Neutrophil (primary cell): ENCODE results near the gene LRP2BP.
A peak's percentile ranks its signal among the peaks of the same experiment; 100 is the strongest.

Experiments
- H3K27ac ChIP-seq: fragments of 200-600 bp; sonication (generic); 2 replicates; pipeline ENCODE4 v1.5.1; 2016; ENCODE audit warnings: mild to moderate bottlenecking, moderate library complexity
- H3K27me3 ChIP-seq: fragments of 200-600 bp; sonication (generic); 2 replicates; pipeline ENCODE4 v1.6.0; 2016; ENCODE audit warnings: mild to moderate bottlenecking
- H3K36me3 ChIP-seq: fragments of 200-600 bp; sonication (generic); 2 replicates; pipeline ENCODE4 v1.5.1; 2017
- H3K4me1 ChIP-seq, 2 experiments: fragments of 200-600 bp in 1 of 2; sonication (generic) in 1 of 2; 1 replicate in 1 of 2; 2 replicates in 1 of 2; pipeline versions ENCODE4 v1.5.1 to v1.6.1; 2013 to 2016; ENCODE audit warnings: low read depth in 1 of 2, low read length in 1 of 2, mild to moderate bottlenecking in 1 of 2, moderate library complexity in 1 of 2; ENCODE audit not compliant: control insufficient read depth in 1 of 2, insufficient read depth in 1 of 2
- H3K4me3 ChIP-seq, 2 experiments: fragments of 200-600 bp in 1 of 2; sonication (generic) in 1 of 2; 1 replicate in 1 of 2; 2 replicates in 1 of 2; pipeline ENCODE4 v1.5.1; 2013 to 2016; ENCODE audit warnings: low read depth in 1 of 2, low read length in 1 of 2, mild to moderate bottlenecking in 1 of 2, moderate library complexity in 1 of 2
- H3K9me3 ChIP-seq: fragments of 200-600 bp; sonication (generic); 2 replicates; pipeline ENCODE4 v1.5.1; 2016
- CTCF ChIP-seq: fragments of 200-600 bp; sonication (generic); IDR thresholded peaks from 2 replicates; pipeline ENCODE4 v1.5.1; 2016; ENCODE audit warnings: antibody characterized with exemption

LRP2BP gene

GRCh38 chr4:185352741-185353140 lies 43.0 kb downstream of the LRP2BP start:
- no peak for TF ChIP-seq CTCF
- Histone ChIP-seq H3K36me3 (no peaks in the 10 kb centered on the region), H3K9me3 (no peaks in the 10 kb centered on the region)

GRCh38 chr4:185352202-185352601 lies 43.5 kb downstream of the LRP2BP start:
- H3K27me3 ChIP-seq, result peaks cover 22% of the 10 kb centered on the region
- TF ChIP-seq CTCF, result no peak
- no peaks in the 10 kb centered on the region for H3K9me3 ChIP-seq
- no peaks in the 10 kb centered on the region for H3K4me1 ChIP-seq
- H3K36me3 ChIP-seq, result no peaks in the 10 kb centered on the region
- peak overlapping the region; percentile 35 for H3K27ac ChIP-seq
- no peak overlapping the region for H3K4me3 ChIP-seq

More at GRCh38 chr4:185352741-185353140, 43.0 kb downstream of the LRP2BP start:
- Histone ChIP-seq H3K4me1 (no peaks in the 10 kb centered on the region), H3K27ac (peak overlapping the region; percentile 35), H3K4me3 (no peak overlapping the region), H3K27me3 (peaks cover 22% of the 10 kb centered on the region)

- no peak overlapping the region for H3K27ac ChIP-seq
- H3K4me3 ChIP-seq, result no peak overlapping the region
- H3K9me3 ChIP-seq, result no peaks in the 10 kb centered on the region
- TF ChIP-seq CTCF, result no peak
- H3K4me1 ChIP-seq, result no peaks in the 10 kb centered on the region
- H3K27me3 ChIP-seq, result peaks cover 22% of the 10 kb centered on the region
- no peaks in the 10 kb centered on the region for H3K36me3 ChIP-seq
Measured at GRCh38 chr4:185351691-185352090, 44.0 kb downstream of the LRP2BP start.

GRCh38 chr4:185346975-185347601 lies 48.6 kb downstream of the LRP2BP start:
- H3K36me3 ChIP-seq, result no peaks in the 10 kb centered on the region

GRCh38 chr4:185344743-185345538 lies 50.8 kb downstream of the LRP2BP start:
- no peaks in the 10 kb centered on the region for H3K9me3 ChIP-seq
- no peak overlapping the region for H3K27ac ChIP-seq
- peaks cover 29% of the 10 kb centered on the region for H3K27me3 ChIP-seq
- H3K36me3 ChIP-seq, result no peaks in the 10 kb centered on the region
- no peaks in the 10 kb centered on the region for H3K4me1 ChIP-seq
- no peak overlapping the region for H3K4me3 ChIP-seq
- no peak for TF ChIP-seq CTCF

More at GRCh38 chr4:185346975-185347601, 48.6 kb downstream of the LRP2BP start:
- no peaks in the 10 kb centered on the region for H3K9me3 ChIP-seq
- TF ChIP-seq CTCF, result no peak
- H3K4me1 ChIP-seq, result no peaks in the 10 kb centered on the region
- H3K4me3 ChIP-seq, result no peak overlapping the region
- H3K27me3 ChIP-seq, result peaks cover 22% of the 10 kb centered on the region
- no peak overlapping the region for H3K27ac ChIP-seq
